ENCODE results near the gene GUCA1A. TPM values are rescaled to one million over a fixed set of nuclear protein-coding genes. Genes with fewer than 3 reads are reported as not detected.

The GUCA1A gene
- total RNA-seq, 1 experiment from 2014 or later: not detected

- H3K27me3 ChIP-seq (replicated peaks; ENCODE audit: control insufficient read depth, insufficient read depth, low read length): no peaks in the 10 kb centered on the region
- no TSS peak for BruUV-seq (replicated peaks)
- DNase-seq: no peak
- ChIA-PET POLR2A (no interaction called here), CTCF (no interaction called here)
- no peaks in the 10 kb centered on the region for H3K9me3 ChIP-seq
- no peak for TF ChIP-seq CTCF (IDR thresholded peaks at IDR 0.05; ENCODE audit: insufficient read depth in 1 of 2, low read depth in 1 of 2, low read length in 1 of 2, severe bottlenecking in 1 of 2, unreplicated experiment in 1 of 2)
- Mint-ChIP-seq H3K36me3 (ENCODE audit: insufficient read depth, unreplicated experiment) (peaks cover 53% of the 10 kb centered on the region), H3K27me3 (ENCODE audit: insufficient read depth, unreplicated experiment) (no peaks in the 10 kb centered on the region), H3K27ac (ENCODE audit: unreplicated experiment) (peak overlapping the region; percentile 95), H3K4me1 (ENCODE audit: low read depth, unreplicated experiment) (peaks cover 40% of the 10 kb centered on the region), H3K4me3 (ENCODE audit: unreplicated experiment) (peak overlapping the region; percentile 78), H3K9me3 (ENCODE audit: unreplicated experiment) (no peaks in the 10 kb centered on the region)
- peak overlapping the region; percentile 82 for H3K4me3 ChIP-seq (ENCODE audit: low read depth, low read length)
- peaks cover 51% of the 10 kb centered on the region for H3K4me1 ChIP-seq
- intact Hi-C loops (cut with micrococcal nuclease; ENCODE audit: unreplicated experiment): loop anchor here (2.0 kb wide), 1 partner anchor 75 kb away; the partner anchor contains the start of gene MRPS10
- no peaks in the 10 kb centered on the region for H3K36me3 ChIP-seq (ENCODE audit: control insufficient read depth, insufficient read depth, low read length)
Measured at GRCh38 chr6:42141603-42142117, 31.5 kb upstream of the GUCA1A start.

GRCh38 chr6:42142118-42142835 is 30.9 kb upstream of the GUCA1A start, which contains the start of gene C6orf132:
Gene C6orf132, minus strand, starts transcription at chr6:42142620. Its CDS starts 176 bp downstream, at chr6:42142444.
- CTCF ChIA-PET: interaction anchor here (0.9 to 1.8 kb wide), 4 partner anchors 24 to 72 kb away, joined by 3 to 11 read pairs (median 4); no protein-coding TSS in a partner anchor
- peak; percentile 90 for DNase-seq
- H3K4me1 Mint-ChIP-seq (ENCODE audit: low read depth, unreplicated experiment): peaks cover 34% of the 10 kb centered on the region
- TF ChIP-seq CTCF (IDR thresholded peaks at IDR 0.05; ENCODE audit: insufficient read depth in 1 of 2, low read depth in 1 of 2, low read length in 1 of 2, severe bottlenecking in 1 of 2, unreplicated experiment in 1 of 2): peak in 1 of 2 experiments; percentile 13
- BruUV-seq (replicated peaks): no TSS peak
- peaks cover 47% of the 10 kb centered on the region for H3K36me3 Mint-ChIP-seq (ENCODE audit: insufficient read depth, unreplicated experiment)
- no peaks in the 10 kb centered on the region for H3K9me3 Mint-ChIP-seq (ENCODE audit: unreplicated experiment)
- no peaks in the 10 kb centered on the region for H3K27me3 Mint-ChIP-seq (ENCODE audit: insufficient read depth, unreplicated experiment)
- H3K4me3 Mint-ChIP-seq (ENCODE audit: unreplicated experiment): peak within 1 kb of the TSS; percentile 78
- peaks cover 45% of the 10 kb centered on the region for H3K4me1 ChIP-seq
- H3K27ac Mint-ChIP-seq (ENCODE audit: unreplicated experiment): peak within 1 kb of the TSS; percentile 95
- H3K9me3 ChIP-seq: no peaks in the 10 kb centered on the region
- H3K27me3 ChIP-seq (replicated peaks; ENCODE audit: control insufficient read depth, insufficient read depth, low read length): no peaks in the 10 kb centered on the region
- intact Hi-C loops (cut with micrococcal nuclease; ENCODE audit: unreplicated experiment): loop anchor here (2.0 kb wide), 1 partner anchor 75 kb away; the partner anchor contains the start of gene MRPS10
- H3K4me3 ChIP-seq (ENCODE audit: low read depth, low read length): peak within 1 kb of the TSS; percentile 82
- POLR2A ChIA-PET: interaction anchor here (0.5 to 1.4 kb wide), 21 partner anchors 9 to 247 kb away, joined by 3 to 22 read pairs (median 4); partner anchors contain the start of genes BYSL, MED20, TAF8 and USP49
- no peaks in the 10 kb centered on the region for H3K36me3 ChIP-seq (ENCODE audit: control insufficient read depth, insufficient read depth, low read length)

- Mint-ChIP-seq H3K27ac (ENCODE audit: unreplicated experiment) (no peak overlapping the region), H3K4me1 (ENCODE audit: low read depth, unreplicated experiment) (peaks cover 13% of the 10 kb centered on the region), H3K27me3 (ENCODE audit: insufficient read depth, unreplicated experiment) (no peaks in the 10 kb centered on the region), H3K36me3 (ENCODE audit: insufficient read depth, unreplicated experiment) (peaks cover 12% of the 10 kb centered on the region), H3K4me3 (ENCODE audit: unreplicated experiment) (no peak overlapping the region), H3K9me3 (ENCODE audit: unreplicated experiment) (no peaks in the 10 kb centered on the region)
- Histone ChIP-seq H3K36me3 (ENCODE audit: control insufficient read depth, insufficient read depth, low read length) (no peaks in the 10 kb centered on the region), H3K4me1 (peaks cover 27% of the 10 kb centered on the region), H3K9me3 (no peaks in the 10 kb centered on the region), H3K27me3 (replicated peaks; ENCODE audit: control insufficient read depth, insufficient read depth, low read length) (no peaks in the 10 kb centered on the region), H3K4me3 (ENCODE audit: low read depth, low read length) (no peak overlapping the region)
- BruUV-seq (replicated peaks): no TSS peak
- ChIA-PET CTCF (interaction anchor here (0.9 kb wide), 1 partner anchor 49 kb away, joined by 3 read pairs; no protein-coding TSS in a partner anchor), POLR2A (no interaction called here)
- no peak for TF ChIP-seq CTCF (IDR thresholded peaks at IDR 0.05; ENCODE audit: insufficient read depth in 1 of 2, low read depth in 1 of 2, low read length in 1 of 2, severe bottlenecking in 1 of 2, unreplicated experiment in 1 of 2)
- DNase-seq: no peak
- intact Hi-C loops (cut with micrococcal nuclease; ENCODE audit: unreplicated experiment): no loop called here
Measured at GRCh38 chr6:42147138-42147562, 26.0 kb upstream of the GUCA1A start.

Data from Caco-2 (cell line).